ENCODE data around the gene RHOT1.

RHOT1 gene

DNA sequence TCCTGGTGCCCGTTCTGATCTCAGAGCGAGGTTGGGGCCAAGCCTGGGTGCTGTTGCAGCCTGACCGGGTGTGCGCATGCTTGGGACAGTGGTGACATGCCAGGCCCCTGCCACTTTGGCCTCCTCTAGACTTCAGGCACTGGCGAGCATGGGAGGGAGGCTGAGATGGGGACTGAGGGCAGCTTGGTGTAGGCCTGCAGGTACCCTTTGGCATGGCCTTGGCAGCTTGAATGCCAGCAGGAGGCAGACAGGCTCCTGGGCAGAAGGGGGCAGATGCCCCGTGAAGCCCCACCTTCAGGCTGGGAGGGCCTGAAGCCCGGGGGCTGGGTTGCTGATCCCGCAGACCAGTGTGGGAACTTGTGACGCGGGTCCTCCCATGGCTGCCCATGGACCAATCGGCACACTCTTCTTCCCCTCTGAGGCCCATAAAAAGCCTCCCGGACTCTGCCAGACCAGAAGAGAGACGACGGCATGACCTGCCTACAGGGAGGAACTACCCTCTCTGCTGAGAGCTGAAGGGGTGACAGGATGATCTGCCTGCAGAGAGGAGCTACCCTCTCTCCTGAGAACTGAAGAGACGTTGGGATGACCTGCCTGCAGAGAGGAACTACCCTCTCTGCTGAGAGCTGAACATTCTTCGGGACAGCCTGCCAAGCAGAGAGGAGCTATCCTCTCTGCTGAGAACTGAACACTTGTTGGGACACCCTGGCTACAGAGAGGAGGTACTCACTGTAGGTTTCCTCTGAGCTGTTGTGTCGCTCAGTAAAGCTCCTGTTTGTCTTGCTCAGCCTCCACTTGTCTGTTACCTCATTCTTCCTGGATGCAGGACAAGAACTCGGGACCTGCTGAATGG is 17.5 kb downstream of the RHOT1 start:
- TF ChIP-seq, protein P1, sequence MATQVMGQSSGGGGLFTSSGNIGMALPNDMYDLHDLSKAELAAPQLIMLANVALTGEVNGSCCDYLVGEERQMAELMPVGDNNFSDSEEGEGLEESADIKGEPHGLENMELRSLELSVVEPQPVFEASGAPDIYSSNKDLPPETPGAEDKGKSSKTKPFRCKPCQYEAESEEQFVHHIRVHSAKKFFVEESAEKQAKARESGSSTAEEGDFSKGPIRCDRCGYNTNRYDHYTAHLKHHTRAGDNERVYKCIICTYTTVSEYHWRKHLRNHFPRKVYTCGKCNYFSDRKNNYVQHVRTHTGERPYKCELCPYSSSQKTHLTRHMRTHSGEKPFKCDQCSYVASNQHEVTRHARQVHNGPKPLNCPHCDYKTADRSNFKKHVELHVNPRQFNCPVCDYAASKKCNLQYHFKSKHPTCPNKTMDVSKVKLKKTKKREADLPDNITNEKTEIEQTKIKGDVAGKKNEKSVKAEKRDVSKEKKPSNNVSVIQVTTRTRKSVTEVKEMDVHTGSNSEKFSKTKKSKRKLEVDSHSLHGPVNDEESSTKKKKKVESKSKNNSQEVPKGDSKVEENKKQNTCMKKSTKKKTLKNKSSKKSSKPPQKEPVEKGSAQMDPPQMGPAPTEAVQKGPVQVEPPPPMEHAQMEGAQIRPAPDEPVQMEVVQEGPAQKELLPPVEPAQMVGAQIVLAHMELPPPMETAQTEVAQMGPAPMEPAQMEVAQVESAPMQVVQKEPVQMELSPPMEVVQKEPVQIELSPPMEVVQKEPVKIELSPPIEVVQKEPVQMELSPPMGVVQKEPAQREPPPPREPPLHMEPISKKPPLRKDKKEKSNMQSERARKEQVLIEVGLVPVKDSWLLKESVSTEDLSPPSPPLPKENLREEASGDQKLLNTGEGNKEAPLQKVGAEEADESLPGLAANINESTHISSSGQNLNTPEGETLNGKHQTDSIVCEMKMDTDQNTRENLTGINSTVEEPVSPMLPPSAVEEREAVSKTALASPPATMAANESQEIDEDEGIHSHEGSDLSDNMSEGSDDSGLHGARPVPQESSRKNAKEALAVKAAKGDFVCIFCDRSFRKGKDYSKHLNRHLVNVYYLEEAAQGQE (IDR thresholded peaks at IDR 0.05; ENCODE audit: insufficient read depth in 1 of 2, low read depth in 2 of 2, low read length in 2 of 2), result no peak
- TF ChIP-seq TAF1 (IDR thresholded peaks at IDR 0.05; ENCODE audit: borderline replicate concordance, insufficient read depth, low read length) (no peak), SIN3A (IDR thresholded peaks at IDR 0.05; ENCODE audit: borderline replicate concordance, insufficient read depth, low read length) (no peak), POLR2AphosphoS5 (IDR thresholded peaks at IDR 0.05; ENCODE audit: low read depth, low read length) (no peak), FOXP2 (optimal IDR thresholded peaks at IDR 0.05; ENCODE audit: borderline replicate concordance, extremely low read depth, extremely low read length, insufficient read depth) (no peak)

GRCh38 chr17:32160526-32160925 is 18.2 kb downstream of the RHOT1 start:
- TF ChIP-seq FOXP2 (optimal IDR thresholded peaks at IDR 0.05; ENCODE audit: borderline replicate concordance, extremely low read depth, extremely low read length, insufficient read depth) (no peak), SIN3A (IDR thresholded peaks at IDR 0.05; ENCODE audit: borderline replicate concordance, insufficient read depth, low read length) (no peak), POLR2AphosphoS5 (IDR thresholded peaks at IDR 0.05; ENCODE audit: low read depth, low read length) (no peak), TAF1 (IDR thresholded peaks at IDR 0.05; ENCODE audit: borderline replicate concordance, insufficient read depth, low read length) (no peak)
- TF ChIP-seq, protein P1 (IDR thresholded peaks at IDR 0.05; ENCODE audit: insufficient read depth in 1 of 2, low read depth in 2 of 2, low read length in 2 of 2), result no peak

DNA sequence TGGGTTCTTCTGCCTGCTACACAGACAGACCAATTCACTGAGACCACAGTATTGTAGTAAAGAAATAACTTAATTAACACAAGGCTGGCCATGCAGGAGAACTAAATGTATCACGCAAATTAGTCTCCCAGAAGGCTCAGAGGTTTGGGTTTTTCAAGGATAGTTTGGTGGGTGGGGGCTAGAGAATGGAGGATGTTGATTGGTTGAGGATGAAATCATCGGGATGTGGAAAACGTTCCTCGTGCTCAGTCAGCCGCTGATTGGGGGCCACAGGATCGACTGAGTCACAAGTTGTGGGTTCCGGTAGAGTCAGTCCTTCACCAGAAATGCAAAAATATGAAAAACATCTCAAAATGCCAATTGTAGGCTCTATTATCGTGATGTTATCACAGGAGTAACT is 18.7 kb downstream of the RHOT1 start:
- TF ChIP-seq TAF1 (IDR thresholded peaks at IDR 0.05; ENCODE audit: borderline replicate concordance, insufficient read depth, low read length), result no peak
- no peak for TF ChIP-seq SIN3A (IDR thresholded peaks at IDR 0.05; ENCODE audit: borderline replicate concordance, insufficient read depth, low read length)

DNA sequence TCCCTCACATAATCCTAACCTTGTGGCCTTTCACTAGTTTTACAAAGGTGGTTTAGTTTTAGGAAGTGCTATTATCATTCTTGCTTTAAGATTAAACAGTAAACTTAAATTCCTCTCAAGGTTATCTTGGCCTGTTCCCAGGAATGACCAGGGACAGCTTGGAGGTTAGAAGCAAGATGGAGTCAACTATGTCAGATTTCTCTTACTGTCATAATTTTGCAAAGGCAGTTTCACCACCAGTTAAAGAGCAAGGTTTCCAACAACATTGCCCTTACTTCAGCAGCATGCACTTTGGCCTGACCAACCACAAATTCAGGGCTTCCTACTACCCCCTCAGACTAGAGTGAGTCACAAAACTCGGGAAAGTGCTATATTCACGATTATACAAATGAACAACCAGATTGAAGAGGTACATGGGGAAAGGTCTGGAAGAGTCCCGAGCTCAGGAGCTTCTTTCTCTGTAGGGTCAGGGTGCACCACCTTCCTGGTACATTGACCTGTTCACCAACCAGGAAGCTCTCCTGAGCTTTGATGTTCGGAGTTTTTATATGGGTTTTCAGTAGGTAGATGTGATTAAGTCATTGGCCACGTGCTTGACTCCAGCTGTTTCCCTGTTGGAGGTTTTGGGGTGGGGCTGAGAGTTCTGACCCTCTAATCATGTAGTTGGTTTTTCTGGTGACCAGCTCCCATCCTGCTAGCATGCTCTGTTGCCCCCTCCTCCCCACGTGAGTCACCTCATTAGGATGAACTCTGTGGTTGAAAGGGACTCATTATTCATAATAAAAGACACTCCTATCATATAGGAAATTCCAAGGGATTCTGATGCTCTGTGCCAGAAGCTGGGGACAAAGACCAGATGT is 19.4 kb downstream of the RHOT1 start:
- TF ChIP-seq, protein P1 (IDR thresholded peaks at IDR 0.05; ENCODE audit: insufficient read depth in 1 of 2, low read depth in 2 of 2, low read length in 2 of 2), result no peak
- TF ChIP-seq TAF1 (IDR thresholded peaks at IDR 0.05; ENCODE audit: borderline replicate concordance, insufficient read depth, low read length) (no peak), SIN3A (IDR thresholded peaks at IDR 0.05; ENCODE audit: borderline replicate concordance, insufficient read depth, low read length) (no peak), POLR2AphosphoS5 (IDR thresholded peaks at IDR 0.05; ENCODE audit: low read depth, low read length) (no peak), FOXP2 (optimal IDR thresholded peaks at IDR 0.05; ENCODE audit: borderline replicate concordance, extremely low read depth, extremely low read length, insufficient read depth) (no peak)

GRCh38 chr17:32174889-32175288 is 32.6 kb downstream of the RHOT1 start:
- TF ChIP-seq FOXP2 (optimal IDR thresholded peaks at IDR 0.05; ENCODE audit: borderline replicate concordance, extremely low read depth, extremely low read length, insufficient read depth) (no peak), SIN3A (IDR thresholded peaks at IDR 0.05; ENCODE audit: borderline replicate concordance, insufficient read depth, low read length) (no peak), TAF1 (IDR thresholded peaks at IDR 0.05; ENCODE audit: borderline replicate concordance, insufficient read depth, low read length) (no peak), POLR2AphosphoS5 (IDR thresholded peaks at IDR 0.05; ENCODE audit: low read depth, low read length) (no peak)
- TF ChIP-seq, protein P1 (IDR thresholded peaks at IDR 0.05; ENCODE audit: insufficient read depth in 1 of 2, low read depth in 2 of 2, low read length in 2 of 2), result no peak

All from PFSK-1 (cell line).